GM06990 (cell line): ENCODE results near the gene USP13.

Experiments used
- DNase-seq: peaks from one replicate; pipeline ENCODE4 v3.0.0-alpha.2; 2011; ENCODE audit not compliant: insufficient read length; ENCODE audit errors: extremely low read depth
- H3K27me3 ChIP-seq: replicated peaks from 2 replicates; pipeline ENCODE4 v1.6.0; 2011; ENCODE audit warnings: low read length; ENCODE audit not compliant: control insufficient read depth, insufficient read depth
- H3K36me3 ChIP-seq: 2 replicates; pipeline ENCODE4 v1.5.1; 2011; ENCODE audit warnings: low read length; ENCODE audit not compliant: control insufficient read depth, insufficient read depth
- H3K4me3 ChIP-seq: replicated peaks from 2 replicates; pipeline ENCODE4 v1.5.1; 2011; ENCODE audit warnings: low read depth, mild to moderate bottlenecking, control low read depth, low read length
- TF ChIP-seq, protein P1 (sequence below): IDR thresholded peaks from 2 replicates; pipeline ENCODE4 v1.5.1; 2011; ENCODE audit warnings: low read length, control low read depth, mild to moderate bottlenecking, inconsistent platforms; ENCODE audit not compliant: insufficient read depth, poor library complexity, severe bottlenecking

USP13 gene

DNA sequence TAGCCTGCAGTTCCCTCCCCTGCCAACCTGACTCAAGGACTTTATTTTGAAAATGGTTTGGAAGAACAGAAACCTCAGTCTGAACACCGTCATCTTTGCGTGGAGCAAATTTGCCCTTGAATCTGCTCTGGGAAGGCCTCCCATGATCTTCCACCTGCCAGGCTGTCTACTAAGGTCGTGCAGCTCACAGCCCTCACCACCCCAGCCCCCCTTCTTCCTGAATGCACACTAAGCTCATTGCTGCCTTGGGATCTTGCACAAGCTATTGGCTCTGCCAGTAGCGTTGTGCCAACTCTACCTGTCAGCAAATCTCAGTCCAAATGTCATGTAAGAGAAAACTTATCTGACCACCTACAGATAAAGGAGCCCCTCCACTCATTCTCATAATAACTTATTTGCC lies 141.5 kb downstream of the USP13 start:
- H3K36me3 ChIP-seq: no peaks in the 10 kb centered on the region
- TF ChIP-seq, protein P1, sequence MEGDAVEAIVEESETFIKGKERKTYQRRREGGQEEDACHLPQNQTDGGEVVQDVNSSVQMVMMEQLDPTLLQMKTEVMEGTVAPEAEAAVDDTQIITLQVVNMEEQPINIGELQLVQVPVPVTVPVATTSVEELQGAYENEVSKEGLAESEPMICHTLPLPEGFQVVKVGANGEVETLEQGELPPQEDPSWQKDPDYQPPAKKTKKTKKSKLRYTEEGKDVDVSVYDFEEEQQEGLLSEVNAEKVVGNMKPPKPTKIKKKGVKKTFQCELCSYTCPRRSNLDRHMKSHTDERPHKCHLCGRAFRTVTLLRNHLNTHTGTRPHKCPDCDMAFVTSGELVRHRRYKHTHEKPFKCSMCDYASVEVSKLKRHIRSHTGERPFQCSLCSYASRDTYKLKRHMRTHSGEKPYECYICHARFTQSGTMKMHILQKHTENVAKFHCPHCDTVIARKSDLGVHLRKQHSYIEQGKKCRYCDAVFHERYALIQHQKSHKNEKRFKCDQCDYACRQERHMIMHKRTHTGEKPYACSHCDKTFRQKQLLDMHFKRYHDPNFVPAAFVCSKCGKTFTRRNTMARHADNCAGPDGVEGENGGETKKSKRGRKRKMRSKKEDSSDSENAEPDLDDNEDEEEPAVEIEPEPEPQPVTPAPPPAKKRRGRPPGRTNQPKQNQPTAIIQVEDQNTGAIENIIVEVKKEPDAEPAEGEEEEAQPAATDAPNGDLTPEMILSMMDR: no peak
- DNase-seq: no peak
- no peak overlapping the region for H3K4me3 ChIP-seq
- no peaks in the 10 kb centered on the region for H3K27me3 ChIP-seq

GRCh38 chr3:179796421-179796820 lies 143.6 kb downstream of the USP13 start:
- TF ChIP-seq, protein P1: no peak
- Histone ChIP-seq H3K4me3 (no peak overlapping the region), H3K27me3 (no peaks in the 10 kb centered on the region), H3K36me3 (no peaks in the 10 kb centered on the region)
- DNase-seq: no peak

GRCh38 chr3:179797192-179797591 lies 144.4 kb downstream of the USP13 start:
- H3K27me3 ChIP-seq: no peaks in the 10 kb centered on the region
- TF ChIP-seq, protein P1: no peak
- DNase-seq: no peak

GRCh38 chr3:179801263-179801662 lies 148.4 kb downstream of the USP13 start:
- TF ChIP-seq, protein P1: no peak
- Histone ChIP-seq H3K27me3 (no peaks in the 10 kb centered on the region), H3K36me3 (no peaks in the 10 kb centered on the region), H3K4me3 (no peak overlapping the region)
- no peak for DNase-seq

More at GRCh38 chr3:179797192-179797591, 144.4 kb downstream of the USP13 start:
- Histone ChIP-seq H3K36me3 (no peaks in the 10 kb centered on the region), H3K4me3 (no peak overlapping the region)

GRCh38 chr3:179801856-179802255 lies 149.0 kb downstream of the USP13 start:
- Histone ChIP-seq H3K27me3 (no peaks in the 10 kb centered on the region), H3K4me3 (no peak overlapping the region), H3K36me3 (no peaks in the 10 kb centered on the region)
- DNase-seq: no peak
- TF ChIP-seq, protein P1: no peak

- DNase-seq: no peak
- no peak overlapping the region for H3K4me3 ChIP-seq
- TF ChIP-seq, protein P1: no peak
- no peaks in the 10 kb centered on the region for H3K27me3 ChIP-seq
- H3K36me3 ChIP-seq: no peaks in the 10 kb centered on the region
These were observed 153.3 kb downstream of the USP13 start for GRCh38 chr3:179806177-179806576.
